ENCODE data around the gene ITLN1.
"Not testable (repeated sequence)": the region's sequence is repeated elsewhere in the genome, so short reads cannot be mapped to it uniquely, and the experiment has no call there.

Gene ITLN1

DNA sequence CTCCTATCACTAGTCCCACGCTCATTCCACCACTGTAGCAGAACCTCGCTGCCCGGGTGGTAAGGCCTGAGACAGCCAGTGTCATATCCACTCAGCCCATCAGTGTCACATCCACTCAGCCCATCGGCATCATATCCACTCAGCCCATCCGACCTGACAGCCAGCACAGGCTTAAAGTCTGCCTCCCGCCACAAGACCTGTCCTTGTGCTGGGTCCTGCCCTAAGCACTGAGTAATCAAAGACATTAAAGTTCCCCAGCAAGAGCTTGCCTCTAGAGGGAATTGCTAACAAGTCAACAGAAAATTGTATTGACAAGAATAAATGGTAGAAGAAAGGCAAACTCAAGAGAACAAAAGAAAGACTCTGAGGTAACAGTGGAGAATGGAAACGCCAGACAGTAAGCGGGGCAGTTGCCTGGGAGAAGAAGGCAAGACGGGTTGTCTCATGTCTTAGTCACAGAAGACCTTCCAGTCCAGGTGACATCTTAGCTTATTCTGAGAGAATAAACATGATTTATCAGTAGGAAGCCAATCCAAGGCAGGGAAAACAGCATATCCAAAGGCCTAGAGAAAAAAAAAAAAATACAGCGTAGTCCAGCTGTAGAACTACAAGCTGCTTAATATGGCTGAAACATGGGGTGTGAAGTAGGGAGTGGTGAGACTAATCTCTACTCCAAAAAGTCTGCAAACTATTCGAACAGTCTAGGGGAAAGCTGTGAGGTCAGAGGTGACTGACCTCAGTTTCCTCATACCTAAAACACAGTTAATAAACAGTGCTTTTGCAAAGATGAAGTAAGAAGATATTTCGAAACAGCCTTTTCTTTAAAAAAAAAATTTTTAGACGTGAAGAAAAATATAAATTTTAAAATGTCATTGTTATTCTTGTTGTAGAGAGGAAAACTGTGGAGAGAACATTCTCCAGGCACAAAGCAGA lies 1.1 kb downstream of the ITLN1 start:
- DNase-seq (ENCODE audit: low read depth) = no peak

GRCh38 chr1:160882582-160882981 lies 2.4 kb downstream of the ITLN1 start:
- no peak for DNase-seq (ENCODE audit: low read depth)

- not testable (repeated sequence) for DNase-seq (ENCODE audit: low read depth)
Observed at GRCh38 chr1:160881264-160881663, 3.7 kb downstream of the ITLN1 start.

DNA sequence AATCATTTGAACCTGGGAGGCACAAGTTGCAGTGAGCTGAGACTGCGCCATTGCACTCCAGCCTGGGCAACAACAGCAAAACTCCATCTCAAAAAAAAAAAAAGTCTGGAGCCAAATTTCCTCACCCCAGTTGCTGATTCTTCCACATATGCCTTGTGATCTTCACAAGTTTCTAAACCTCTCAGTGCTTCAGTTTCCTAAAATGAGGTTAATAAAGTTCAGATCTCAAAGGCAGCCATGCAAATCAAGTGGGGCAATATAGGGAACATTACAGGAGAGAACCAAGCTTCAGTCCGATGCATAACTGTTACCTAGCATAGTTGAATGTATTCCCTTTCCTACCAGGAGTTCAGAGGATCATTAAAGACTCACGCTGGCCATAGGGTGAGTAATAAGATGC lies 4.8 kb downstream of the ITLN1 start:
- no peak for DNase-seq (ENCODE audit: low read depth)

DNA sequence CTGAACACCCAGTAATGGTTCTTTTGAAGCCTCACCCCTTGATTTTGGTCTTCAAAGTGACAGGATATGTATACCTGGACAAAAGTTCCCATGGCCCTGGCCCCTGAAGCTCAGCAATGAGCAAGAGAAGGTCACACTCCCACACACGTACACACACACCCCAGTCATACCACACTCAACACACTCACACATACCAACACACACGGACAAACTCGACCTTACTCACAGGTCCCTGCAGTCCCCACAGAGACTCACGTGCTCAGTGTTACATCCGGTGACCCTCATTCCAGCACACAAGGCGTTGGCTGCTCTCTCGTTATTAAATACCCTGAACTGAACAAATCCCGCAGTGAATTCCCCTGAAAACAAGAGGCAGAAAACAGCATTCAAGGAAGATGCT lies 5.9 kb downstream of the ITLN1 start:
- DNase-seq (ENCODE audit: low read depth) = no peak

GRCh38 chr1:160877221-160877620 lies 7.8 kb downstream of the ITLN1 start:
- DNase-seq (ENCODE audit: low read depth) = no peak

- DNase-seq (ENCODE audit: low read depth) = no peak
Observed at GRCh38 chr1:160876311-160876710, 8.7 kb downstream of the ITLN1 start.

DNA sequence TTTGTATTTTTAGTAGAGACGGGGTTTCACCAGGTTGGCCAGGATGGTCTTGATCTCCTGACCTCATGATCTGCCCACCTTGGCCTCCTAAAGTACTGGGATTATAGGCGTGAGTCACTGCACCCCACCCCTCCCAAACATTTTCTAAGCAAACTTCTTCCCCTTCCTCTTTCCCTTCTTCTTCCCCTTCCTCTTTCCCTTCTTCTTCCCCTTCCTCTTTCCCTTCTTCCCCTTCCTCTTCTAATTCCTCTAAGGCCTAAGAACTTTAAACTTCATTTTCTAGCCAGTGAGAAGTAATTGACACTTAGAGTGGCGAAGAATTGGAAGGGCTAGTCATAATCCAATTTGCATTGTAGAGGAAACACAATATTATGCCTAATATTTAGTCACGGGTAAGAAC lies 9.4 kb downstream of the ITLN1 start:
- DNase-seq (ENCODE audit: low read depth) = not testable (repeated sequence)

GRCh38 chr1:160874935-160875334 lies 10.0 kb downstream of the ITLN1 start:
- DNase-seq (ENCODE audit: low read depth) = no peak

DNA sequence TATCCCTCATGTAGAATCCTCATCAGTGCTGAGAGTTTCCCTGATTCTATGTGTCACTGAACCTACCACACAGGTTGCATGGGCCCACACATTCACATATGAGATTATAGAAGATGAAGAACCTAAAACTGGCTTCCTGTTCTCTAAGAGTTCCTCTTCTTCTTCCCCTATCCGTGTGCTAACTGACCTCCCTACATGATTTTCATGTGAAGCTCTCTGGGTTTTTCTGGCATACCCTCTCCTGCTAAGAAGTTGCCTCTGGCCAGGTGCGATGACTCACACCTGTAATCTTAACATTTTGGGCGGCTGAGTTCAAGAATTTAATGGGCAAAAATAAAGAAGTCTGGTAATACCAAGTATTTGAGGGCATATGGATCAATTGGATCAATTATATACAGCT lies 16.8 kb downstream of the ITLN1 start:
- no peak for DNase-seq (ENCODE audit: low read depth)

DNA sequence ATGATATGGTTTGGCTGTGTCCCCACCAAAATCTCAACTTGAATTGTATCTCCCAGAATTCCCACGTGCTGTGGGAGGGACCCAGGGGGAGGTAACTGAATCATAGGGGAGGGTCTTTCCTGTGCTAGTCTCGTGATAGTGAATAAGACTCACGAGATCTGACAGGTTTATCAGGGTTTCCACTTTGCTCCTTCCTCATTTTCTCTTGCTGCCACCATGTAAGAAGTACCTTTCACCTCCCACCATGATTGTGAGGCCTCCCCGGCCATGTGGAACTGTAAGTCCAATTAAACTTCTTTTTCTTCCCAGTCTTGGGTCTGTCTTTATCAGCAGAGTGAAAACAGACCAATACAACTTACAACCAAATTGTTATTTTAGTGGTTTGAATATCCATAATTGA lies 17.3 kb downstream of the ITLN1 start:
- DNase-seq (ENCODE audit: low read depth) = not testable (repeated sequence)

DNA sequence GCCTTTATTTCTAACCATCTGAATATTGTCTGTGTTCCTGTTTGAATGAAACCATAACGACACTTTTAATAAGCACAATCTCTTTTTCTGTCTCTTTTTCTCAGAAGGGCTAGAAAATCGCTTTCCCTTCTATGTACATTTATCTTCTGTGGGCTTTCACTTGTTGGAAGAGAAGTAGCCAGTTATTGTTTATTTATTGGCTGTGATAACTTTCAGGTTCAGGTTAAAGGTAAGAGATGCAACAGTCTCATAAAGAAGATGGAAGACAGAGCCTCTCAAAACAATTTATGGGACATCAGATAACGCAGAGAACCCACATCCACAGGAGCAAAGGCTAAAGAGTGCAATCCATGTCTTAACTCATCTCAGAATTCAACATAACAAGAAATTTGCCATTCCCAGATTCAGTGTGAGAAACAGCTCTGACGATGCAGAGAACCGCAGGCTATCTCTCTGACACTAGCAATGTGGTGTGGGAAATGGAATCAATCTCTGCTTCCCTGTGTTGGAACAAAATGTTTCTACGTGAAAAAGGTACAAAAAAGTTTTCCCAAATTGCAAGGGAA lies 18.2 kb downstream of the ITLN1 start:
- DNase-seq (ENCODE audit: low read depth) = no peak

- DNase-seq (ENCODE audit: low read depth) = no peak
Observed at GRCh38 chr1:160866001-160866694, 18.8 kb downstream of the ITLN1 start.

GRCh38 chr1:160865337-160865736 lies 19.6 kb downstream of the ITLN1 start:
- DNase-seq (ENCODE audit: low read depth) = no peak

DNA sequence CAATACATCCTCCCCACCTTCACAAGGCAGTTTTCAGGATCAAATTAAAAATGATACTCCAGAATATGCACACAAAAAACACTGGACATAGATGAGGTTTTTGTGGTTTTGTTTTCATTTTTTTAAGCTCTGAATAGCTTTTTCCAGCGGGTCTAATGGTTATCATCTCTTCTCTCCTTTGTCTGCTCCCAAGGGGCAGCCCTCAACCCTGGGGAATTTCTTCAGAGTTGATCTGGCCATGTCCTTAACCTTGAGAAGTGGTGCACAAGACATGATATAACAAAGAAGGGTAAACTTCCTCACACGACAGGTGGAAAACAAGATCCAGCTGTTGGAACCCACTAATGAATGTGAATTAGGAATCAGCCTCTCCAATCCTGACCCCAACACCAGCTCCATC lies 20.8 kb downstream of the ITLN1 start:
- DNase-seq (ENCODE audit: low read depth) = no peak

DNA sequence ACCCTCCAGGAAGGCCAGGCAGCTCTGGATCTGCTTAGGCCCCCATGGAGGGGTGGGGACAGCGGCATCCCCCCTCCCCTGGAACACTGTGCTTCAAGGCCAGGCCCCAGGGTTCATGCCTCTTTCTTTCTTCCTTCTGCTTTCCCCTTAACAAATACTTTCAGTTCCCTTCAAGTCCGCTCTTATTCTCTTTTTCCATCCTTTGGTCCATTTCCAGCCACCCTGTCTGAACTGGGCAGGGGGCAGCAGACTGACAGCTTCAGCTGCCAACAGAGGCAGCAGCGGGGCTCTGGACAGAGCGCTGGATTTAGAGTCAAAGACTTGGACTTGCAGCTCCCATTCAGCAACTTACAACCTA lies 21.2 kb downstream of the ITLN1 start:
- no peak for DNase-seq (ENCODE audit: low read depth)

DNA sequence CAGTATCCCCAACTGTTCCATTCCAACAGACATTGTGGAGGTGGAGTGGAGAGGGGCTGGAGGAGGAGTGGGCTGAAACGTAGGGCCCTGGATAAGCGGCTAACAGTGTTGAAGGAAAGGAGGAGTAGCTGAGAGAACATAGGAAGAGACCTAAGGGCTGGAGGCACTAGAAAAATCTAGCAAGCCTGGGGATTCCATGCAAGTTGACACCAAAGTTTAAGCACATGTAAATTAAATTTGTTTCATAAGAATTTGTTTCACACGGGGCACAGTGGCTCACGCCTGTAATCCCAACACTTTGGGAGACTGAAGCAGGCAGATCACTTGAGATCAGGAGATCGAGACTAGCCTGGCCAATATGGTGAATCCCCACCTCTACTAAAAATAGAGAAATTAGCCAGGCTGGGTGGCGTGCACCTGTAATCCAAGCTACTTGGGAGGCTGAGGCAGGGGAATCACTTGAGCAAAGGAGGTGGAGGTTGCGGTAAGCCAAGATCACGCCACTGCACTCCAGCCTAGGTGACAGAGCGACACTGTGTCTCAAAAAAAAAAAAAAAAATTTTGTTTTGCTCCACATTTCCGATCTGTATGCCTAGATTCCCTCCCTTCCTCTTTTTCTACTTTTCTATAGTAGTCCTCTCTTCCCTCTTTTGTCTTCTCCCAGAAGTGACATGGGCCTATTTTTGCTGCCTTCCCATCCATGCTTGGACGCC lies 21.8 kb downstream of the ITLN1 start:
- DNase-seq (ENCODE audit: low read depth) = no peak

DNA sequence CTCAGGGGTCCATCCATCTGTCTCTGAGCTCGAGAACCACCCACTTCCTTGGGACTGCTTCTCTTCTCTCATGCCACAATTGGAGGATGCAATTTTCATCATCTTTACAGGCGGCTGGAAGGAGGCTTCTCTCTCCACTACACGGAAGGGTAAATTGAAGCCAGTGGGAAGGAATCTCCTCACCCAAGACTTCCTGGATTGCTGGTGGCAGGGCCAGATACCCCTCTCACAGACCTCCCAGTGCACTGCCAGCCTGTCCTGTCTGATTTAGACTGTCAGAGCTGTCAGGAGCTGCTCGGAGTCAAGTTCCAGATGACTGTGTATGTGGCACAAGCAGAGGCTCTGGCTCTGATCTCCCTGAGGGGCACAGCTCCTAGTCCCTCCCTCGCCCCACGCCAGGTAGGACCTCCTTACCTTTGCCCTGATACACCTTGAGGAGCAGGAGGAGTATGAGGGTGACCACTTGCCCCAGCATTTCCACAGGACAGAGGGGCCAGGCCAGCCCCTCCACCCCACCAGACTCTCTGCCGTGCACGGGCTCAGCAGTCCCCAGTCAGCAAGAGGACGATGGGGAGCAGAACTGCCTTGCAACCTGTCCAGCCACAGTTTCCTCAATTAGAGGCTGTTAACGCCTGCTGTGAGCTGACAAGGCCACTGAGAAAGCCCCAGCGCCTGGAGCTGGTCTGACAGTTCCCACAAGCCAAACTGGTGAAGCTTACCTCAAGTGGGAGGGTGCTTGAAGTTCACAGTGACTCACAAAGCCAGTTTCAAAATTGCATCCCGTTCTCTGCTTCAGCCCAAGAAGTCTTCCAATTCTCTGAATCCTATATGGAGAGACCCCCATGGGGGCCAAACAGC lies 22.5 kb downstream of the ITLN1 start, which contains the start of gene CD244:
Gene CD244, minus strand, starts transcription at position 685 of the 858 bp plus-strand sequence. Its CDS starts 210 bp downstream, at position 475.
- no peak for DNase-seq (ENCODE audit: low read depth)

DNA sequence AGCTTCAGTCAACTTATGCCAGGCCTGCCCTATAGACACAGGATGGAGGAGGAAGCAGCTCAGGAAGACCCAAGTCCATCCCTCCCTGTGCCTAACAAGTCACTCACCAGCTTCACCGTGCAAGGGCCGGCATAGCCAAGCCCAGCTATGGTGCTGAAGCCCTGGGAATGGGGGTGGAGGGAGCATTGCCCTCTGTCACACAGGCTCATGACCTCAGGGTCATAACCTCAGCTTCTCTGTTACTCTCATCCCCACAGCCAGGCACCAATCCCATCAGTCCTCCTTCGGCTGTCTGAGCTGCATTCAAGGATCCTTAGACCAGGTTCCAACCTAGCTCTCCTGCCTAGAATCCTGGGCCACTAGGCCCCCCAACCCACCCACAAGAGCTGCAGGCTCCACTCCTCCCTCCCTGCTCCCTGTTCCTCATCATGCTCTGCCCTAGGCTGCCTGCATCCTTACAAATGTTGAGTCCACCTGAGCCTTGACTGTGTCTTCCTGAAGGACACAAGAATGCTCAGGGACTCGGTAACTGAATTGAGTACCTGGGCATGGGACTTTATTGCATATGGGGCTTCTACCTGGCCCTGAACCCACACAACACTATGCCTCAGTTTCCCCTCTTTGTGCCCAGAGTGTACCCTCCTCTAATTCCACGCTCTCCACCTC lies 24.0 kb downstream of the ITLN1 start:
- DNase-seq (ENCODE audit: low read depth) = no peak

DNA sequence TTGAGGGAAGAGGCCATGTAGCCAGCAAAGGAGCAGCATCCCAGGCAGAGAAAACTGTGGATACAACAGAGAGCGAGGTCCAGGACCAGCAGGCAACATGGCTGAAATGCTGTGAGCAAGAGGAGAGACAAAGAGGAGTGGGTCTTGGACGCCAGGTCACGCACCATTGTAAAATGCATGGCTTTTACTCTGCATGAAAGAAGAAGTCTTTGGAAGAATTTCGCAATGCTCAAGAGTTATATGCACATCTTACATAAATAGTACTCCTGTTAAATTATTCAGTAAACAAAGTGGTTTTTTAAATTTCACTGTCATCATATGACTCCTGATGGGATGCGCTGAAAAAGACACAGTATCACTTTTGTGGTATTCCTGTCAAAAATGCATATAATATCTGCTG lies 25.8 kb downstream of the ITLN1 start:
- no peak for DNase-seq (ENCODE audit: low read depth)

DNA sequence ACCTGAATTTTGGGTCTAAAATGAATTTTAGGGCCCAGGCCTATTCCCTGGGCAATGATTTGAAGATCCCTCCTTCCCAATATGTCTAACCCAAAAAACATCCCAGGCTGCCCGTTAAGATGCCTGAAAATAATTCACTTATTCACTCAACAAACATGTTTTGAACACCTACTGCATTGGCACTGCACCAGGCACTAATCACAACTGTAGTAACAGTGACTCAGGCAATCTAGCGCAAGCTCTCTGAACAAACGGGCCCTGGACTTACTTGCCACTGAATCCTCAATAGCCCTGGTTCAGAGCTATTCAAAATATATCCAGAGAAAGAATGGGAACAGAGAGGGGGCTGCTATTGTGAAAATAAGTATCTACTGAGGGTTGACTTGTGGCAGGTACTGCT lies 26.5 kb downstream of the ITLN1 start:
- no peak for DNase-seq (ENCODE audit: low read depth)
